Activated naive CD4-positive, alpha-beta T cell treated with anti-CD3 and anti-CD28 coated beads for 36 hours (primary cell): ENCODE measurements around the gene KIF26B. TPM values are rescaled to one million over a fixed set of nuclear protein-coding genes. Genes with fewer than 3 reads are reported as not detected.
"Not testable (repeated sequence)": the region's sequence is repeated elsewhere in the genome, so short reads cannot be mapped to it uniquely, and the experiment has no call there.

ENCODE experiments used
- CTCF ChIA-PET: fragments of 350-600 bp; sonication (Branson Sonifier 250); formaldehyde crosslinking; loops from one replicate; lab custom pipeline; 2021; ENCODE audit warnings: antibody characterized with exemption; lab: Charles Lee
- DNase-seq: peaks from one replicate; pipeline ENCODE4 v3.0.0-alpha.2; 2020
- H3K27ac Mint-ChIP-seq: one replicate; pipeline ENCODE4 v1.8.0; 2021; ENCODE audit warnings: mild to moderate bottlenecking, mixed read lengths
- H3K27me3 Mint-ChIP-seq: one replicate; pipeline ENCODE4 v1.8.0; 2021; ENCODE audit warnings: low read depth, mixed read lengths
- H3K36me3 Mint-ChIP-seq: one replicate; pipeline ENCODE4 v1.8.0; 2021; ENCODE audit warnings: low read depth, mixed read lengths
- H3K4me1 Mint-ChIP-seq: one replicate; pipeline ENCODE4 v1.8.0; 2021; ENCODE audit warnings: low read depth, mixed read lengths
- H3K4me3 Mint-ChIP-seq: one replicate; pipeline ENCODE4 v1.8.0; 2021; ENCODE audit warnings: mild to moderate bottlenecking, moderate library complexity, mixed read lengths
- H3K9me3 Mint-ChIP-seq: one replicate; pipeline ENCODE4 v1.8.0; 2021; ENCODE audit warnings: mixed read lengths
- intact Hi-C: fragments of 100-400 bp; cut with micrococcal nuclease; formaldehyde crosslinking; loops from one replicate; pipeline ENCODE4 v1.15.1; 2023
- total RNA-seq, 2 experiments: library from RNA; stranded (reverse); gene quantifications; one replicate each; pipeline ENCODE4 v1.2.3, GENCODE V29; 2021

KIF26B gene
- total RNA-seq, 2 experiments from 2014 or later = 0.05 TPM; not detected in 1

- Mint-ChIP-seq H3K4me1 (no peaks in the 10 kb centered on the region), H3K4me3 (no peak overlapping the region), H3K27me3 (peaks cover 12% of the 10 kb centered on the region), H3K27ac (no peak overlapping the region), H3K36me3 (peaks cover 3% of the 10 kb centered on the region), H3K9me3 (peaks cover 2% of the 10 kb centered on the region)
- intact Hi-C loops = no loop called here
- no peak for DNase-seq
- CTCF ChIA-PET = no interaction called here
Measured at GRCh38 chr1:245690156-245690690, 535.4 kb downstream of the KIF26B start.

GRCh38 chr1:245690946-245691541 lies 536.3 kb downstream of the KIF26B start:
- peaks cover 2% of the 10 kb centered on the region for H3K9me3 Mint-ChIP-seq
- peaks cover 3% of the 10 kb centered on the region for H3K36me3 Mint-ChIP-seq
- no peak overlapping the region for H3K4me3 Mint-ChIP-seq
- H3K27ac Mint-ChIP-seq = no peak overlapping the region
- no peak for DNase-seq
- intact Hi-C loops = no loop called here
- H3K4me1 Mint-ChIP-seq = no peaks in the 10 kb centered on the region
- H3K27me3 Mint-ChIP-seq = peaks cover 12% of the 10 kb centered on the region
- CTCF ChIA-PET = no interaction called here

DNA sequence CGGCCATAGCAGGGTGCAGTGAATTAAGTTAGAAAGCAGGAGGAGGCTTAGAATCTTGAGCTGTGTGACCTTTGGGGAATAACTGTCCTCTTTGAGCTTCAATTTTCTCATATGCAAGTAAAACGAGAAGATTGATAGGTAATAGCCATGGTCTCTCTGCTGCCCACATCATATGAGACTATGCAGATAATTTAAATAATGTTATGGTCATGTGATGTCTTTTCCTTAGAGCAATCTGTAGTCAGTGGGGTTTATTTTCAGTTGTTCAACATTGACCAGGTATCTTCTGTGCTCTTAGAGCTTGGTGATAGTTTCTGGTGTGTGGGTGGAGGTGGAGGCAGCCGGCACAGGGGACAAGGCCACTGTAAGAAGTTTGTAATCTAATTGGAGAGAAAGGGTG lies 537.1 kb downstream of the KIF26B start:
- Mint-ChIP-seq H3K9me3 (peaks cover 2% of the 10 kb centered on the region), H3K36me3 (peaks cover 3% of the 10 kb centered on the region), H3K27ac (no peak overlapping the region), H3K4me1 (no peaks in the 10 kb centered on the region), H3K4me3 (no peak overlapping the region), H3K27me3 (peaks cover 11% of the 10 kb centered on the region)
- intact Hi-C loops = no loop called here
- CTCF ChIA-PET = no interaction called here
- no peak for DNase-seq

DNA sequence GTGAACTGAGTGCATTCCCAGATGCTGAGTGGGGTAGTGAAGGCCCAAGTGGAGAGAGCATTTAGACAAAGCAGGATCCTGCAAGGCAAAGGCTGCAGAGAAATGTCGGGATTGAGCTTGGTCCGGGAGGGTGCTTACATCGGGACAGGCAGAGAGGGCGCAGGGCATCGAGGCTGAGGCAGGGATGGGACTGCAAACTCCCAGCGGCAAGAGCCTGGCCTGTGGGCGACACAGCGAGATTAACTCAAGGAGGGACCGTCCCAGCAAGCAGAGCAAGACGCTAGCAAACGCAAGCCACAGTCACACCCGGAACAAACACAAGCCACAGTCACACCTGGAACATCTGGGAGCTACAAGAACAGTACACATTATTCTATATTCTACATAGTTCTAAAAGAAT lies 537.5 kb downstream of the KIF26B start:
- Mint-ChIP-seq H3K9me3 (peaks cover 2% of the 10 kb centered on the region), H3K27me3 (peaks cover 8% of the 10 kb centered on the region), H3K36me3 (no peaks in the 10 kb centered on the region), H3K4me1 (no peaks in the 10 kb centered on the region), H3K4me3 (no peak overlapping the region), H3K27ac (no peak overlapping the region)
- DNase-seq = no peak
- intact Hi-C loops = no loop called here
- CTCF ChIA-PET = no interaction called here

- Mint-ChIP-seq H3K27ac (no peak overlapping the region), H3K4me1 (no peaks in the 10 kb centered on the region), H3K27me3 (peaks cover 8% of the 10 kb centered on the region), H3K4me3 (no peak overlapping the region), H3K9me3 (peaks cover 2% of the 10 kb centered on the region), H3K36me3 (no peaks in the 10 kb centered on the region)
- no peak for DNase-seq
- CTCF ChIA-PET = no interaction called here
- intact Hi-C loops = no loop called here
Measured at GRCh38 chr1:245693116-245693793, 538.5 kb downstream of the KIF26B start.

GRCh38 chr1:245693941-245694752 lies 539.4 kb downstream of the KIF26B start:
- intact Hi-C loops = no loop called here
- Mint-ChIP-seq H3K36me3 (no peaks in the 10 kb centered on the region), H3K4me3 (no peak overlapping the region), H3K27ac (no peak overlapping the region), H3K27me3 (peaks cover 8% of the 10 kb centered on the region), H3K9me3 (peaks cover 2% of the 10 kb centered on the region), H3K4me1 (no peaks in the 10 kb centered on the region)
- CTCF ChIA-PET = no interaction called here
- no peak for DNase-seq

- intact Hi-C loops = no loop called here
- H3K36me3 Mint-ChIP-seq = no peaks in the 10 kb centered on the region
- H3K27me3 Mint-ChIP-seq = peaks cover 2% of the 10 kb centered on the region
- no peak overlapping the region for H3K27ac Mint-ChIP-seq
- no peaks in the 10 kb centered on the region for H3K4me1 Mint-ChIP-seq
- no peak for DNase-seq
- H3K9me3 Mint-ChIP-seq = peaks cover 2% of the 10 kb centered on the region
- CTCF ChIA-PET = no interaction called here
- no peak overlapping the region for H3K4me3 Mint-ChIP-seq
Measured at GRCh38 chr1:245694753-245695195, 540.0 kb downstream of the KIF26B start.

DNA sequence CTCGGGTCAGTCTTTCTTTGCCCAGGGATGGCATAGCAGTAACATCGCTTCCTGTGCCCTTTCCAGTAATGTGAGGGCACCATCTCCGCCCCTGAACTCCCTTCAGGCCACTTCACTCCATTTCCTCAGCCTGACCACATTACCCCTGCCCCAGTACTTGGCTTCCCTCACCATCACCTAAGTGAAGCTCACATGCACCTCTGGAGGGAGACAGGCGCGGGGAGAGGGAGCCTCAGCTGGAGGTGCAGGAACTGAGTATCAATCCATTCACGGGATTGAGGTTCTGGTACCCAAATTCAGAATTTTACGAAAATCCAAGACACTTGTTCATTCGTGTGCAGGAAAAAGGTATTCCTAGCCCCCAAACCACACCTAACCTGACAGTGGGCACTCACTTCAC lies 540.4 kb downstream of the KIF26B start:
- intact Hi-C loops = no loop called here
- H3K27me3 Mint-ChIP-seq = peaks cover 2% of the 10 kb centered on the region
- CTCF ChIA-PET = interaction anchor here (0.6 kb wide), 1 partner anchor 46 kb away, joined by 4 read pairs; no protein-coding TSS in a partner anchor

GRCh38 chr1:245695701-245696100 lies 540.9 kb downstream of the KIF26B start:
- H3K4me3 Mint-ChIP-seq, H3K9me3 Mint-ChIP-seq: not testable (repeated sequence)

More for the DNA sequence above, 540.4 kb downstream of the KIF26B start:
- Mint-ChIP-seq H3K4me1 (no peaks in the 10 kb centered on the region), H3K9me3 (peaks cover 2% of the 10 kb centered on the region), H3K27ac (no peak overlapping the region), H3K4me3 (no peak overlapping the region), H3K36me3 (no peaks in the 10 kb centered on the region)
- no peak for DNase-seq

DNA sequence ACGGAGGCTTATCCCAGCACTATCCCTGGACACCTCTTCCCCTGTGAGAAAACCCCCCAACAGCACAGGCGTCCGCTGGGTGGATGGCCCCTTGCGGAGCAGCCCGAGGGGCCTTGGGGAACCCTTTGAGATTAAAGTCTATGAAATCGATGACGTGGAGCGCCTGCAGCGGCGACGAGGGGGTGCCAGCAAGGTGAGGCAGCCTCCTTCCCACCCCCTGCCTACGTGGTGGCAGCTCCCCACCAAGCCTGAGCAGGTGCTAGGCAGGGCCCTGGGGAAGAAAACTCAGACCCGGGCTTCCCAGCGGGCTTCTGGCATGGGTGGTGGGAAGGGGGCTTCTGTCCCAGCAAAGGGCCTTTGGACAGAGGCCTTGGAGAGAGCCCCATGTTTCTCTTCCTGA lies 543.3 kb downstream of the KIF26B start:
- CTCF ChIA-PET = no interaction called here
- intact Hi-C loops = no loop called here
- H3K4me1 Mint-ChIP-seq = no peaks in the 10 kb centered on the region
- H3K27ac Mint-ChIP-seq = no peak overlapping the region
- H3K27me3 Mint-ChIP-seq = no peaks in the 10 kb centered on the region
- no peaks in the 10 kb centered on the region for H3K9me3 Mint-ChIP-seq
- no peaks in the 10 kb centered on the region for H3K36me3 Mint-ChIP-seq
- no peak for DNase-seq
- H3K4me3 Mint-ChIP-seq = no peak overlapping the region

More at GRCh38 chr1:245695701-245696100, 540.9 kb downstream of the KIF26B start:
- DNase-seq, intact Hi-C loops, H3K4me1 Mint-ChIP-seq, H3K36me3 Mint-ChIP-seq, H3K27me3 Mint-ChIP-seq, H3K27ac Mint-ChIP-seq: not testable (repeated sequence)
- CTCF ChIA-PET = interaction anchor here (0.6 to 1.0 kb wide), 2 partner anchors 13 to 46 kb away, joined by 4 read pairs; no protein-coding TSS in a partner anchor

- no peak for DNase-seq
- no peaks in the 10 kb centered on the region for H3K36me3 Mint-ChIP-seq
- H3K27ac Mint-ChIP-seq = no peak overlapping the region
- H3K27me3 Mint-ChIP-seq = no peaks in the 10 kb centered on the region
- intact Hi-C loops = no loop called here
- CTCF ChIA-PET = no interaction called here
- H3K9me3 Mint-ChIP-seq = no peaks in the 10 kb centered on the region
- no peaks in the 10 kb centered on the region for H3K4me1 Mint-ChIP-seq
- H3K4me3 Mint-ChIP-seq = no peak overlapping the region
Measured at GRCh38 chr1:245698860-245699259, 544.1 kb downstream of the KIF26B start.

GRCh38 chr1:245700631-245701030 lies 545.8 kb downstream of the KIF26B start:
- Mint-ChIP-seq H3K27me3 (no peaks in the 10 kb centered on the region), H3K9me3 (no peaks in the 10 kb centered on the region), H3K27ac (no peak overlapping the region), H3K4me1 (no peaks in the 10 kb centered on the region), H3K4me3 (no peak overlapping the region), H3K36me3 (no peaks in the 10 kb centered on the region)
- no peak for DNase-seq
- intact Hi-C loops = no loop called here
- CTCF ChIA-PET = no interaction called here
